Panc1 (cell line): ENCODE results near the gene PGM2. TPM values are rescaled to one million over a fixed set of nuclear protein-coding genes. Genes with fewer than 3 reads are reported as not detected.

Source experiments
- ATAC-seq: fragments of 200-7000 bp; cut with Tn5 transposase; 2 replicates; pipeline ENCODE4 v1.9.1; 2020; ENCODE audit warnings: mild to moderate bottlenecking, moderate library complexity
- BruUV-seq: library from RNA; stranded (reverse); fragments of 400-500 nt; replicated peaks from 2 replicates; lab custom pipeline; 2021; lab: Mats Ljungman, UMichigan
- CTCF ChIA-PET: fragments of 300-600 bp; sonication (Branson Sonifier 250); formaldehyde crosslinking; loops from one replicate; lab custom pipeline; 2022; ENCODE audit warnings: antibody characterized with exemption; lab: Charles Lee
- POLR2A ChIA-PET: fragments of 300-600 bp; sonication (Branson Sonifier 250); formaldehyde crosslinking; loops from one replicate; lab custom pipeline; 2022; ENCODE audit warnings: antibody characterized with exemption; lab: Charles Lee
- DNase-seq: peaks from one replicate; pipeline ENCODE4 v3.0.0-alpha.2; 2010; ENCODE audit warnings: low read depth, low spot score
- H3K27ac ChIP-seq: 2 replicates; pipeline ENCODE4 v1.5.1; 2011; ENCODE audit warnings: mild to moderate bottlenecking, low read length, inconsistent platforms
- H3K27me3 ChIP-seq: fragments of 200-500 bp; sonication (Bioruptor generic); 2 replicates; pipeline ENCODE4 v1.6.0; 2014; ENCODE audit warnings: low read length, inconsistent platforms; ENCODE audit not compliant: control insufficient read depth, insufficient read depth
- H3K36me3 ChIP-seq: fragments of 200-500 bp; sonication (Bioruptor generic); 2 replicates; pipeline ENCODE4 v1.5.1; 2014; ENCODE audit warnings: inconsistent platforms, mild to moderate bottlenecking, low read length, moderate library complexity; ENCODE audit not compliant: control insufficient read depth, insufficient read depth
- H3K4me1 ChIP-seq: 2 replicates; pipeline ENCODE4 v1.5.1; 2011; ENCODE audit warnings: inconsistent platforms, mild to moderate bottlenecking, low read length, moderate library complexity; ENCODE audit not compliant: control insufficient read depth, insufficient read depth
- H3K4me3 ChIP-seq, 2 experiments: 2 replicates each; pipeline ENCODE4 v1.5.1; 2011 to 2012; ENCODE audit warnings: low read depth in 2 of 2, low read length in 2 of 2, mild to moderate bottlenecking in 2 of 2, inconsistent platforms in 1 of 2, moderate library complexity in 1 of 2
- H3K9me3 ChIP-seq: fragments of 200-500 bp; sonication (Bioruptor generic); 2 replicates; pipeline ENCODE4 v1.5.1; 2014; ENCODE audit warnings: low read depth, mild to moderate bottlenecking, inconsistent platforms, low read length, moderate library complexity; ENCODE audit not compliant: control insufficient read depth, insufficient read depth
- POLR2AphosphoS5 ChIP-seq: IDR thresholded peaks from 2 replicates; pipeline ENCODE4 v1.6.1; 2012; ENCODE audit warnings: mild to moderate bottlenecking, low read depth, low read length, moderate library complexity
- REST ChIP-seq, 2 experiments: IDR thresholded peaks; 2 replicates each; pipeline ENCODE4 v1.6.1; 2011 to 2012; ENCODE audit warnings: low read depth in 2 of 2, control low read depth in 1 of 2, low read length in 1 of 2, mild to moderate bottlenecking in 1 of 2, moderate library complexity in 1 of 2; ENCODE audit not compliant: insufficient read depth in 1 of 2
- SIN3A ChIP-seq: IDR thresholded peaks from 2 replicates; pipeline ENCODE4 v1.6.1; 2012; ENCODE audit warnings: low read depth, mild to moderate bottlenecking, low read length, moderate library complexity, borderline replicate concordance; ENCODE audit not compliant: insufficient read depth
- TCF7L2 ChIP-seq: IDR thresholded peaks from 2 replicates; pipeline ENCODE4 v1.6.1; 2011; ENCODE audit warnings: mild to moderate bottlenecking, low read depth, low read length, inconsistent platforms
- in situ Hi-C: cut with HindIII; loops from 2 replicates; pipeline ENCODE4 v1.10.0; 2016; ENCODE audit warnings: low sequenced_read_pairs, low pct_unique_long_range_greater_than_20kb
- intact Hi-C: fragments of 100-400 bp; cut with micrococcal nuclease; formaldehyde crosslinking; loops from one replicate; pipeline ENCODE4 v1.10.0; 2022; ENCODE audit not compliant: unreplicated experiment
- total RNA-seq: library from RNA; stranded (reverse); gene quantifications from one replicate; pipeline ENCODE4 v1.2.1, GENCODE V29; 2021; ENCODE audit not compliant: unreplicated experiment
- TF ChIP-seq, protein P1 (sequence below): fragments of 450-650 bp; IDR thresholded peaks from 2 replicates; pipeline ENCODE4 v1.5.1; 2017; ENCODE audit warnings: mild to moderate bottlenecking

The PGM2 gene
- total RNA-seq, 1 experiment from 2014 or later: 15.4 TPM

- H3K9me3 ChIP-seq: no peaks in the 10 kb centered on the region
- no peaks in the 10 kb centered on the region for H3K27me3 ChIP-seq
- DNase-seq (no peak), ATAC-seq (no peak)
- ChIA-PET POLR2A (no interaction called here), CTCF (interaction anchor here (0.6 kb wide), 1 partner anchor 674 kb away, joined by 4 read pairs; no protein-coding TSS in a partner anchor)
- H3K36me3 ChIP-seq: no peaks in the 10 kb centered on the region; the same call in 1 of the 2 replicates
- no TSS peak for BruUV-seq
- intact Hi-C loops (no loop called here), in situ Hi-C loops (no loop called here)
- peaks cover 3% of the 10 kb centered on the region; the same call in 1 of the 2 replicates for H3K4me1 ChIP-seq
- H3K27ac ChIP-seq: no peak overlapping the region
- H3K4me3 ChIP-seq: no peak overlapping the region
- TF ChIP-seq REST (IDR thresholded peaks at IDR 0.05; ENCODE audit: insufficient read depth in 1 of 2, low read depth in 2 of 2, low read length in 1 of 2) (no peak), TCF7L2 (no peak), SIN3A (no peak), POLR2AphosphoS5 (no peak)
- TF ChIP-seq, protein P1, sequence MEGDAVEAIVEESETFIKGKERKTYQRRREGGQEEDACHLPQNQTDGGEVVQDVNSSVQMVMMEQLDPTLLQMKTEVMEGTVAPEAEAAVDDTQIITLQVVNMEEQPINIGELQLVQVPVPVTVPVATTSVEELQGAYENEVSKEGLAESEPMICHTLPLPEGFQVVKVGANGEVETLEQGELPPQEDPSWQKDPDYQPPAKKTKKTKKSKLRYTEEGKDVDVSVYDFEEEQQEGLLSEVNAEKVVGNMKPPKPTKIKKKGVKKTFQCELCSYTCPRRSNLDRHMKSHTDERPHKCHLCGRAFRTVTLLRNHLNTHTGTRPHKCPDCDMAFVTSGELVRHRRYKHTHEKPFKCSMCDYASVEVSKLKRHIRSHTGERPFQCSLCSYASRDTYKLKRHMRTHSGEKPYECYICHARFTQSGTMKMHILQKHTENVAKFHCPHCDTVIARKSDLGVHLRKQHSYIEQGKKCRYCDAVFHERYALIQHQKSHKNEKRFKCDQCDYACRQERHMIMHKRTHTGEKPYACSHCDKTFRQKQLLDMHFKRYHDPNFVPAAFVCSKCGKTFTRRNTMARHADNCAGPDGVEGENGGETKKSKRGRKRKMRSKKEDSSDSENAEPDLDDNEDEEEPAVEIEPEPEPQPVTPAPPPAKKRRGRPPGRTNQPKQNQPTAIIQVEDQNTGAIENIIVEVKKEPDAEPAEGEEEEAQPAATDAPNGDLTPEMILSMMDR: no peak
Measured at GRCh38 chr4:37830640-37831039, 4.2 kb downstream of the PGM2 start.

- POLR2A ChIA-PET: no interaction called here
- Histone ChIP-seq H3K4me1 (no peaks in the 10 kb centered on the region), H3K9me3 (no peaks in the 10 kb centered on the region), H3K27ac (no peak overlapping the region), H3K4me3 (no peak overlapping the region), H3K27me3 (no peaks in the 10 kb centered on the region), H3K36me3 (no peaks in the 10 kb centered on the region; the same call in 1 of the 2 replicates)
- ATAC-seq (no peak), DNase-seq (no peak)
- BruUV-seq: no TSS peak
- TF ChIP-seq TCF7L2: no peak
- no peak for TF ChIP-seq REST (IDR thresholded peaks at IDR 0.05; ENCODE audit: insufficient read depth in 1 of 2, low read depth in 2 of 2, low read length in 1 of 2)
- TF ChIP-seq, protein P1: no peak
- no peak for TF ChIP-seq POLR2AphosphoS5
- TF ChIP-seq SIN3A: no peak
- CTCF ChIA-PET: no interaction called here
- intact Hi-C loops: no loop called here
- in situ Hi-C loops: no loop called here
Measured at GRCh38 chr4:37835031-37835430, 8.5 kb downstream of the PGM2 start.
